Activated naive CD4-positive, alpha-beta T cell treated with anti-CD3 and anti-CD28 coated beads, Interleukin-2, amount 50 U/mL, for 16 hours (primary cell): ENCODE results near the gene BMP8A.
"Not testable (repeated sequence)": the region's sequence is repeated elsewhere in the genome, so short reads cannot be mapped to it uniquely, and the experiment has no call there.

Experiments used
- DNase-seq: peaks from one replicate; pipeline ENCODE4 v3.0.0-alpha.2; 2020

Gene BMP8A, protein sequence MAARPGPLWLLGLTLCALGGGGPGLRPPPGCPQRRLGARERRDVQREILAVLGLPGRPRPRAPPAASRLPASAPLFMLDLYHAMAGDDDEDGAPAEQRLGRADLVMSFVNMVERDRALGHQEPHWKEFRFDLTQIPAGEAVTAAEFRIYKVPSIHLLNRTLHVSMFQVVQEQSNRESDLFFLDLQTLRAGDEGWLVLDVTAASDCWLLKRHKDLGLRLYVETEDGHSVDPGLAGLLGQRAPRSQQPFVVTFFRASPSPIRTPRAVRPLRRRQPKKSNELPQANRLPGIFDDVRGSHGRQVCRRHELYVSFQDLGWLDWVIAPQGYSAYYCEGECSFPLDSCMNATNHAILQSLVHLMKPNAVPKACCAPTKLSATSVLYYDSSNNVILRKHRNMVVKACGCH

GRCh38 chr1:39491146-39491921, at the start of gene BMP8A:
Gene BMP8A (plus strand): TSS chr1:39491636. CDS start chr1:39491992, 356 bp downstream.
- DNase-seq, result peak; percentile 78

- DNase-seq, result no peak
These were observed 49.6 kb upstream of the BMP8A start for GRCh38 chr1:39441797-39442196.

- DNase-seq, result no peak
These were observed 45.9 kb upstream of the BMP8A start for GRCh38 chr1:39445573-39445972.

DNA sequence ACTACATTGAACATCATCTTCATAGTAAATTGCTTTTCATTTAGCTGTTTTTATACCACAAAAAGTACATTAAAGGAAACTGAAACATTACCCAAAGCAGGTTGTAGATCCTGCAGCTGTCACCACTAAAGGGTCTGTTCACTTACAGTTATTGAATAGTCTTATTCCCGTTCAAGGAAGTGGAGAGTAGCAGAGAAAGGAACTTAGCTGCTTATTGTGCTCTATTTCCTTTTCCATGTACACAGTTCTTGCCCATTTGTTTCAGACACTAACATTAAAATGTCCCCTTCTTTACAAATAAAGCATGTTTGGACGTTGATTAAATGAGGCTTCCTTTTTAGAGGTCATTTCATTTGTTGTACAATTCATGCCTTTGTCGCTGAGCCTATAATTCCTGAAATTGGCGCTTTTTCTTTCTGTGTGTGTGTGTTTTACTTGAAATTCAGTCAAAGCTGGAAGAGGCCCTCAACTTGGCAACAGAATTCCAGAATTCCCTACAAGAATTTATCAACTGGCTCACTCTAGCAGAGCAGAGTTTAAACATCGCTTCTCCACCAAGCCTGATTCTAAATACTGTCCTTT, 44.4 kb upstream of the BMP8A start:
- DNase-seq, result no peak

DNA sequence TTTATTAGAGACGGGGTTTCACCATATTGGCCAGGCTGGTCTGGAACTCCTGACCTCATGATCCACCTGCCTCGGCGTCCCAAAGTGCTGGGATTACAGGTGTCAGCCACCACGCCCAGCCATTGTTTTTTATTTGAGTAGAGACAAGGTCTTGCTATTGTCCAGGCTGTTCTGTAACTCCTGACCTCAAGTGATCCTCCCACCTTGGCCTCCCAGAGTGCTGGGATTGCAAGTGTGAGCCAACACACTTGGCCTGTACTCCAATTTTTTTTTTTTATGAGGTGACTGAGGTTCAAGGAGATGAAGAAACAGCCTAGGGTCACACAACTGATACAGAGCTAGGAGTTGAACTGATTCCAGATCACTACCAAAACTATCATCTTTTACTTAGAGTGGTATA, 41.4 kb upstream of the BMP8A start:
- not testable (repeated sequence) for DNase-seq

DNA sequence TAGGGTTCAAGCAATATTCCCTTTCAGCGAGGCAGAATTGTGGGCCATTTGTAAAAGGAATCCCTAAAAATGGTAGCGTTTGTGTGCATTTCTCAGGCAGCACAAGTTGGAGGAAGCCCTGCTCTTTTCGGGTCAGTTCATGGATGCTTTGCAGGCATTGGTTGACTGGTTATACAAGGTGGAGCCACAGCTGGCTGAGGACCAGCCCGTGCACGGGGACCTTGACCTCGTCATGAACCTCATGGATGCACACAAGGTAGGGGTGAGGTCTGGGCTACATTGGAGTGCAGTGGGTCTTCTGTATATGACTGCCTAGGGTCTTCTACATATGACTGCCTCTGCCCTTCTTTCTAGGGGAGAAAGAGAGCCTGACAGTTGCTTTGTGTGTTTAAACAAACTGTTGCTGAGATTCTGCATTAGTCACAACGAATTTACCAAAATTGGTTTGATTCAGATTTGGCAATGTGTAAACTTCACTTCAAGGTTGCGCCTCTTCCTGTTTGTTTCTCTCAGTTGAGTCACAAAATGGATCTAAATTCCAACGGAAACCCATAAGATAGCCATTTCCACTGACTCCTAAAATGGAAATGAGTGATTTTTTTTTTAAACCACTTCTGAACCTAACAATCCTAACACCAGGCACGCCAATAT, 40.4 kb upstream of the BMP8A start:
- DNase-seq, result no peak

DNA sequence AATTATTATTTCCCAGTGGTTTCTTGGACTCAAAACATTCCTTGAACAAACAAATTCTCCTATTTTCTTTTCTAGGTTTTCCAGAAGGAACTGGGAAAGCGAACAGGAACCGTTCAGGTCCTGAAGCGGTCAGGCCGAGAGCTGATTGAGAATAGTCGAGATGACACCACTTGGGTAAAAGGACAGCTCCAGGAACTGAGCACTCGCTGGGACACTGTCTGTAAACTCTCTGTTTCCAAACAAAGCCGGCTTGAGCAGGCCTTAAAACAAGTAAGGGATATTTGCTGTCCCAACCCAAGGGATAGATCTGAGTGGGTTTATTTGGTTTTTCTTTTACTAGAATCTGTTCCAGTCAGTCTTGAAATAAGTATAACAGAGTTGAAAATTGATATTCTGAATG, 39.4 kb upstream of the BMP8A start:
- no peak for DNase-seq

GRCh38 chr1:39452540-39452939, 38.9 kb upstream of the BMP8A start:
- no peak for DNase-seq

DNA sequence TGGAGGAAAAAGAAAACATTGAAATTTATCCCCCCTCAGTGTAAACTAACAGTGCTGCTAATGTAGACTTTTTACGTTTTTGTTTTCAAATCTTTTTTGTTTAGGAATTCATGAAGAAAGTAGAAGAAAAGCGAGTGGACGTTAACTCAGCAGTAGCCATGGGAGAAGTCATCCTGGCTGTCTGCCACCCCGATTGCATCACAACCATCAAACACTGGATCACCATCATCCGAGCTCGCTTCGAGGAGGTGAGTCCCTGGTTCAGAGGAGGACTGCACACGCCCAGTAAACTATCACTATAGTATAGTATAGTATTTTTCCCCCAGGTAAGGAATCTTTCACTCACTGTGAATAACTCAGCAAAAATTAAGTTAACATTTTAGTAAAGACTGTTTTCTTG, 37.8 kb upstream of the BMP8A start:
- DNase-seq, result no peak

- DNase-seq, result no peak
These were observed 32.4 kb upstream of the BMP8A start for GRCh38 chr1:39458991-39459390.

- no peak for DNase-seq
These were observed 29.4 kb upstream of the BMP8A start for GRCh38 chr1:39462074-39462473.

DNA sequence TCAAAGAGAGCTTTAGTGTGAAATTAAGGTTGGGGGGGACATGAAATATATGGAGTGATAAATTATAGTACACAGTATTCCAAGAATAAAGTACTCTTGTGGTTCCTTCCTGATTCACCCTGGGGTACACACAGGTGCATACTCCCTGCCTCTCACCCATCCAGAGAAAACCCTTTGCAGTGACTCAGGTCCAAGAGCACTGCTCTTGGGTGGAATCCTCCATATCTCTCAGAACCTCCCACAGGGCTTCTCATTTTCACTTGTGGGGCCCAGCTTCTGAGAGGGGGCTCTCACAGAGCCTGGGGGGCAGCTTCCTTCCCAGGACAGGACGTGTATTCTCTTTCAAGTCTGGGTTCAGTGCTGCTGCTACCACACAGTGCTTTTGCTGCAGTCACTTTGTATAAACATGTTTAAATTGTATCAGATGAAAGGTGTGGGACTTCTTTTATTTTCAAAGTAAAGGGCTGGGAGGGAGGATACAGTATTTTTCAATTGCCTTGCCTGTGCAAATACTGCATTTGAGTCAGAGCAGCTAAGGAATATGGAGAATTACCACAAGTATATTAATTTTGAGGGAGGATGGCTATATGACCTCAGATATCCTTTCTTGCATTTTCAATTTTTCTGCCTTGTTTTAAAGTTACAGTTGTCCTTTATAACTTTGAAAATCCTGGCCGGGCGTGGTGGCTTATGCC, 24.9 kb upstream of the BMP8A start:
- DNase-seq, result no peak

GRCh38 chr1:39467108-39467720, 24.2 kb upstream of the BMP8A start:
- not testable (repeated sequence) for DNase-seq

DNA sequence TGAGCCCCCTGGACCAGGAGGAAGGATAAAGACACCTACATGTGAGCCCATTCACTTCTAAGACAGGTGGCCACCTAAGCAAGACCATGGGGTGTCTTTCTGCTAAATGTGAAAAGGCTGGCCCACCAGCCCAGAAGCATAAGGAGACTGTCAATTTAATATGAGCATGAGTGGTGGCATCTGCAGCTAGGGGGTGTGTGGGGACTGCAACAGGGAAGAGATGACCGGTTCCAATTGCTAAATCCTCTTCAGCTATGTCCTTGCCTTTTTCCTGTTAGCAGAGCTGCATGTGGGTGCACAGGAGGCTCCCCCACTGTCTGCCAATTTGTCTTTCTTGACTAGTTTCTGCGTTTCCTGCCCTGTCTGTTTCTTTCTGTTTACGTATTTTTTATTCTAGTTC, 22.3 kb upstream of the BMP8A start:
- no peak for DNase-seq

- no peak for DNase-seq
These were observed 21.4 kb upstream of the BMP8A start for GRCh38 chr1:39470040-39470439.

- DNase-seq, result no peak
These were observed 18.6 kb upstream of the BMP8A start for GRCh38 chr1:39472826-39473225.

DNA sequence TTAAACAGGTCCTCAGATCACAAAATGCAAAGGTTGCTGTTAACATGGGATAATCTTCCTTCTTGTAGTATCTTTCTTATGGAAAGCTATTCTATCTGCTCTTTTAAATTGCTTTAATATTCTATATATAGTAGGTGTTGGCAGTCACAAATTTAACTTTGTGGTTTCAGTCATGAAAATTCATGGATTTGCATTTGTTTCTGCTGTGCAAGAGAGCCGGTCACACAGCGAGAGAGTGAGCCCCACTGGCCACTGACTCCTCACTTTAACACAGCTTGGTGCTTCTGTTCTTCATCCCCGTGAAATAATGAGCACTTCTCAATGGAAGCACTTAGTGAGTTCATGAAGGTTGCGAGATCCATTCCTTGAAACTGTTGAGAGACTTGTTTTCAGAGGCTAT, 18.1 kb upstream of the BMP8A start:
- no peak for DNase-seq

DNA sequence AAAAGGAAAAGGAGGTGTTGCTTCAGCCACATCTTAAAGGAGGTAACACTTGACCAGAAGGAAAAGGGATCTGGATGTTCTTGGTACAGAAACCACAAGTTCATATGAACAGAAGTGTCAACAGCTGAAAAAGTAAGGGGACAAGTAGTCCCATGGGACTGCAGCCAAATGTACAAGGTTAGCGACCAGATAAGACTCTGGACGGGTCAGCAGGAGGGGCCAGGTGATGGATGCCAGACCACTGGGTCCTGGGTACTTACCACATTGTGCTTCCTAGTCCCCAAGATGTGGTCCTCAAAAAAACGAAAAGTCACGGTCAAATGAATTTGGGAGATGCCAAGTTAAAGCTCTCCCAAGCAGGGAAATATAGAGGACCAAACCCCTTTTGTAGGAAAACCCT, 16.6 kb upstream of the BMP8A start:
- DNase-seq, result no peak

GRCh38 chr1:39475551-39475950, 15.9 kb upstream of the BMP8A start:
- DNase-seq, result not testable (repeated sequence)

- DNase-seq, result no peak
These were observed 13.1 kb upstream of the BMP8A start for GRCh38 chr1:39478126-39478915.

DNA sequence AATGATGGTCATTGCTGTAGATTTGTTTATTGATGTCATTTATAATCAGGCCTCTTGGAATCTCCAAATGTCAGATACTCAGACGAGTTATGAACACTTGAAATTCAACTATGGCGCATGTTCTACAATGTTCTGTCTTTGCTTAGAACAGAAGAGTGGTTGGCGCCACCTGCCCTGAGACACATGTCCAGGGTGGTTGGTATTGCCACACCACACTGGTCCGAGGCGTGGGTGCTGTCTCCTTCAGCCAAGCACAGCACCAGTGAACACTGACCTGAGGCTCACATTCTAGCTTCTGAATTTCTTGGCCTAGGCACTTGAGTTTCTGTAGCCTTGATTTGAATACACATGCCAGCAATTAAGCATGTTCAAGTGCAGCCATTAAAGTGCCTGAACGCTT, 10.1 kb upstream of the BMP8A start:
- DNase-seq, result no peak
